GM21390 (cell line): ENCODE data around the gene CGREF1.

Source experiments
- ATAC-seq: cut with Tn5 transposase; IDR thresholded peaks from one replicate; pipeline ENCODE4 v1.9.1; 2021; ENCODE audit not compliant: unreplicated experiment

The CGREF1 gene

GRCh38 chr2:27118525-27119329, at the start of gene CGREF1:
Gene CGREF1, minus strand, starts transcription at chr2:27119128. Its CDS starts 14,762 bp downstream, at chr2:27104366.
- ATAC-seq = no peak

GRCh38 chr2:27164960-27165763, 46.2 kb upstream of the CGREF1 start:
- peak; percentile 66 for ATAC-seq

GRCh38 chr2:27162151-27163121, 43.5 kb upstream of the CGREF1 start:
- no peak for ATAC-seq

GRCh38 chr2:27160191-27160590, 41.3 kb upstream of the CGREF1 start:
- no peak for ATAC-seq

GRCh38 chr2:27159271-27159670, 40.3 kb upstream of the CGREF1 start:
- no peak for ATAC-seq

GRCh38 chr2:27158468-27158867, 39.5 kb upstream of the CGREF1 start:
- ATAC-seq = no peak

GRCh38 chr2:27155069-27155520, 36.2 kb upstream of the CGREF1 start:
- no peak for ATAC-seq

GRCh38 chr2:27154488-27154887, 35.6 kb upstream of the CGREF1 start:
- no peak for ATAC-seq

GRCh38 chr2:27152796-27153464, 34.0 kb upstream of the CGREF1 start:
- no peak for ATAC-seq

- ATAC-seq = no peak
These were observed 33.3 kb upstream of the CGREF1 start for GRCh38 chr2:27152102-27152795.

GRCh38 chr2:27150639-27151230, 31.8 kb upstream of the CGREF1 start:
- no peak for ATAC-seq

- ATAC-seq = no peak
These were observed 30.9 kb upstream of the CGREF1 start for GRCh38 chr2:27149570-27150405.

- ATAC-seq = no peak
These were observed 30.0 kb upstream of the CGREF1 start, which contains the start of gene TCF23 for GRCh38 chr2:27148801-27149439. Gene TCF23, plus strand, starts transcription at chr2:27149004. Its CDS starts 130 bp downstream, at chr2:27149134.

- no peak for ATAC-seq
These were observed 29.0 kb upstream of the CGREF1 start for GRCh38 chr2:27147935-27148334.

- ATAC-seq = no peak
These were observed 26.8 kb upstream of the CGREF1 start for GRCh38 chr2:27145682-27146081.

GRCh38 chr2:27143285-27143684, 24.4 kb upstream of the CGREF1 start:
- ATAC-seq = no peak

GRCh38 chr2:27139310-27139709, 20.4 kb upstream of the CGREF1 start, which contains the start of gene PRR30:
Gene PRR30, minus strand, starts transcription at chr2:27139410. Its CDS starts 1,081 bp downstream, at chr2:27138329.
- ATAC-seq = no peak

GRCh38 chr2:27138111-27138510, 19.2 kb upstream of the CGREF1 start:
- ATAC-seq = no peak
